Measurements from ENCODE around the gene PSMB1.
"Not testable (repeated sequence)": the region's sequence is repeated elsewhere in the genome, so short reads cannot be mapped to it uniquely, and the experiment has no call there.

PSMB1 gene

DNA sequence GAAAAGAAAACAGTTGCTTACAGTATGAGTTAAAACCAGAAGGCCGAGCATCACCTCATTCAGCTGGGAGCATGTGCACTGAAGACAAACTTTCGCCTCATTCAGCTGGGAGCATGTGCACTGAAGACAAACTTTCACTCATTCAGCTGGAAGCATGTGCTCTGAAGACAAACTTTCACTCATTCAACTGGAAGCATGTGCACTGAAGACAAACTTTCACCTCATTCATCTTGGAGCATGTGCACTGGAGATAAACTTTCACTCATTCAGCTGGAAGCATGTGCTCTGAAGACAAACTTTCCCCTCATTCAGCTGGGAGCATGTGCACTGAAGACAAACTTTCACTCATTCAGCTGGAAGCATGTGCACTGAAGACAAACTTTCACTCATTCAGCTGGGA, 45.4 kb downstream of the PSMB1 start:
- H4K20me1 ChIP-seq (ENCODE audit: insufficient read depth, low read length); H3F3A ChIP-seq (ENCODE audit: insufficient read depth, low read length); H3K4me2 ChIP-seq (ENCODE audit: low read length); H3K9me2 ChIP-seq (ENCODE audit: low read depth, low read length); H3K4me3 ChIP-seq (ENCODE audit: low read depth, low read length, poor library complexity, severe bottlenecking); H3K27me3 ChIP-seq (ENCODE audit: insufficient read depth, low read length); H3K27ac ChIP-seq (ENCODE audit: low read depth, low read length, poor library complexity, severe bottlenecking); H2AFZ ChIP-seq (ENCODE audit: low read length); H3K79me2 ChIP-seq (ENCODE audit: insufficient read depth, low read length); H3K36me3 ChIP-seq (ENCODE audit: insufficient read depth, low read length); H3K9me3 ChIP-seq (ENCODE audit: low read length); H3K4me1 ChIP-seq (ENCODE audit: insufficient read depth, low read length, severe bottlenecking); H3K9ac ChIP-seq (ENCODE audit: low read length): not testable (repeated sequence)

DNA sequence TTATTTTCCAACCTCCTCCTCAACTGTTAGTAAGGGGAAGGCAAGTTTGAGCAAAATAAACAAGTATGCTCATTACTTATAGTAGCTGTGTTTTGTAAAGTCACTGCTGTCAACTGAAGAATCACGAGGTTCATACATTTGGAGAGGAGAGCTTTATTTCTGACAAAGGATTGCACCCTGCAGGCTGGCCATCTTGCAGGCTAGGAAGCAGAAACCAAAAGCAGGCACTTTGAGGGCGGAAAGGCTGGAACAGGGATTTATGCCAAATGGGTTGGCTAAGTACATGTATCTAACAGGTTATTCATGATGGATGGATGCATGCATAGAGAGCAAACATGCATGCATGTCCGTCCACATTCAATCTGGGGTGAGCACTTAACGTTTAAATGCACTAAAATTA, 46.7 kb downstream of the PSMB1 start:
- H3K4me2 ChIP-seq (ENCODE audit: low read length): no peak overlapping the region
- H3K9me3 ChIP-seq (ENCODE audit: low read length): no peaks in the 10 kb centered on the region
- no peaks in the 10 kb centered on the region for H3K79me2 ChIP-seq (ENCODE audit: insufficient read depth, low read length)
- TF ChIP-seq, protein P1, sequence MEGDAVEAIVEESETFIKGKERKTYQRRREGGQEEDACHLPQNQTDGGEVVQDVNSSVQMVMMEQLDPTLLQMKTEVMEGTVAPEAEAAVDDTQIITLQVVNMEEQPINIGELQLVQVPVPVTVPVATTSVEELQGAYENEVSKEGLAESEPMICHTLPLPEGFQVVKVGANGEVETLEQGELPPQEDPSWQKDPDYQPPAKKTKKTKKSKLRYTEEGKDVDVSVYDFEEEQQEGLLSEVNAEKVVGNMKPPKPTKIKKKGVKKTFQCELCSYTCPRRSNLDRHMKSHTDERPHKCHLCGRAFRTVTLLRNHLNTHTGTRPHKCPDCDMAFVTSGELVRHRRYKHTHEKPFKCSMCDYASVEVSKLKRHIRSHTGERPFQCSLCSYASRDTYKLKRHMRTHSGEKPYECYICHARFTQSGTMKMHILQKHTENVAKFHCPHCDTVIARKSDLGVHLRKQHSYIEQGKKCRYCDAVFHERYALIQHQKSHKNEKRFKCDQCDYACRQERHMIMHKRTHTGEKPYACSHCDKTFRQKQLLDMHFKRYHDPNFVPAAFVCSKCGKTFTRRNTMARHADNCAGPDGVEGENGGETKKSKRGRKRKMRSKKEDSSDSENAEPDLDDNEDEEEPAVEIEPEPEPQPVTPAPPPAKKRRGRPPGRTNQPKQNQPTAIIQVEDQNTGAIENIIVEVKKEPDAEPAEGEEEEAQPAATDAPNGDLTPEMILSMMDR (IDR thresholded peaks at IDR 0.05; ENCODE audit: low read length): no peak
- TF ChIP-seq EZH2 (IDR thresholded peaks at IDR 0.05; ENCODE audit: borderline replicate concordance, low read length): no peak
- no peak overlapping the region for H3K9ac ChIP-seq (ENCODE audit: low read length)
- no peaks in the 10 kb centered on the region for H4K20me1 ChIP-seq (ENCODE audit: insufficient read depth, low read length)
- H3K27ac ChIP-seq (ENCODE audit: low read depth, low read length, poor library complexity, severe bottlenecking): no peak overlapping the region
- H3K9me2 ChIP-seq (ENCODE audit: low read depth, low read length): no peaks in the 10 kb centered on the region
- H3K36me3 ChIP-seq (ENCODE audit: insufficient read depth, low read length): no peaks in the 10 kb centered on the region
- no peak overlapping the region for H3K4me3 ChIP-seq (ENCODE audit: low read depth, low read length, poor library complexity, severe bottlenecking)
- no peak overlapping the region for H2AFZ ChIP-seq (ENCODE audit: low read length)
- no peaks in the 10 kb centered on the region for H3K4me1 ChIP-seq (ENCODE audit: insufficient read depth, low read length, severe bottlenecking)
- H3F3A ChIP-seq (ENCODE audit: insufficient read depth, low read length): no peaks in the 10 kb centered on the region
- H3K27me3 ChIP-seq (ENCODE audit: insufficient read depth, low read length): no peaks in the 10 kb centered on the region

DNA sequence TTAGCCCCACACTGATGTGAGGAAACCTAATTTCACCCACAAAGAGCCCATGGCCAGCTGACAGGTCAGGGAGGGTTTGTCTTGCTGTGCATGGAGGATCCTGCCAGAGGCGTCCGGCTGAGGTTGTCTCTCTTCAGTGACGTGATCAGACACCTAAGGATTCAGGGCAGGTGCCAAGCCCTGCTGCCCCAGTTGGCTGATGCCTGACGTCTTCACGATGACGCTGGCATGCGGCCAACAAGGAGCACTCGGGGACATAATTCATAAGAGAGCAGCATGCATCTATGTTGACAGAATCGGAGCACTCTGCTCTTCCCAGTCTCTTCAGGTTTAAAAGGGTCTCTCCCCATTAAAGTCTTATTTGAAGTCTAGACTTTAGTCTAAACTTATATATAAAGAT, 47.8 kb downstream of the PSMB1 start:
- Histone ChIP-seq H3K9me2 (ENCODE audit: low read depth, low read length) (no peaks in the 10 kb centered on the region), H3K9ac (ENCODE audit: low read length) (no peak overlapping the region), H3K79me2 (ENCODE audit: insufficient read depth, low read length) (no peaks in the 10 kb centered on the region), H3K4me2 (ENCODE audit: low read length) (no peak overlapping the region), H3K9me3 (ENCODE audit: low read length) (no peaks in the 10 kb centered on the region), H3K27me3 (ENCODE audit: insufficient read depth, low read length) (no peaks in the 10 kb centered on the region), H4K20me1 (ENCODE audit: insufficient read depth, low read length) (no peaks in the 10 kb centered on the region), H3K4me3 (ENCODE audit: low read depth, low read length, poor library complexity, severe bottlenecking) (no peak overlapping the region), H3F3A (ENCODE audit: insufficient read depth, low read length) (no peaks in the 10 kb centered on the region), H3K4me1 (ENCODE audit: insufficient read depth, low read length, severe bottlenecking) (no peaks in the 10 kb centered on the region), H3K36me3 (ENCODE audit: insufficient read depth, low read length) (no peaks in the 10 kb centered on the region), H2AFZ (ENCODE audit: low read length) (no peak overlapping the region), H3K27ac (ENCODE audit: low read depth, low read length, poor library complexity, severe bottlenecking) (no peak overlapping the region)
- TF ChIP-seq, protein P1 (IDR thresholded peaks at IDR 0.05; ENCODE audit: low read length): no peak
- TF ChIP-seq EZH2 (IDR thresholded peaks at IDR 0.05; ENCODE audit: borderline replicate concordance, low read length): no peak

DNA sequence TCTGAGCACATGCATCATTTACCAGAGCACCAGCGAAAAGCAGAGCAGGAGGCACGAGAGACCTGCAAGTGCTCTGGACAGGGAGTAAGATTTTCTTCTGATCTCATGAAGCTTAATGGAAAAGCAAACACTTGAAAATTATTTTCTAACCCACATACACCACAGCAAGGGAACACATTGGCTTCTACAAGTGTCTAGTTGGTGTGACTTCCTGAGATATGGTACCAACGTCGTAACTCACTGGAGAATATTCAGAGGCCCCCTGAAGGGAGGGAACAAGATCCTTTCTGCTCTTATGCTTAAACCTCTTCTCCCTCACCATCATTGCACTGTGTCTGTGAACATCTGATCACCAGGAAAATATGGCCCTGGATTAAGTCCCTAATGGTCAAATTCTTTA, 48.6 kb downstream of the PSMB1 start:
- Histone ChIP-seq H3K27me3 (ENCODE audit: insufficient read depth, low read length) (no peaks in the 10 kb centered on the region), H3K27ac (ENCODE audit: low read depth, low read length, poor library complexity, severe bottlenecking) (no peak overlapping the region), H3K9me2 (ENCODE audit: low read depth, low read length) (no peaks in the 10 kb centered on the region), H3K9ac (ENCODE audit: low read length) (no peak overlapping the region), H3K4me3 (ENCODE audit: low read depth, low read length, poor library complexity, severe bottlenecking) (no peak overlapping the region), H3K79me2 (ENCODE audit: insufficient read depth, low read length) (no peaks in the 10 kb centered on the region), H3K36me3 (ENCODE audit: insufficient read depth, low read length) (no peaks in the 10 kb centered on the region), H3K4me1 (ENCODE audit: insufficient read depth, low read length, severe bottlenecking) (no peaks in the 10 kb centered on the region), H2AFZ (ENCODE audit: low read length) (no peak overlapping the region), H3K9me3 (ENCODE audit: low read length) (no peaks in the 10 kb centered on the region), H4K20me1 (ENCODE audit: insufficient read depth, low read length) (no peaks in the 10 kb centered on the region), H3F3A (ENCODE audit: insufficient read depth, low read length) (no peaks in the 10 kb centered on the region), H3K4me2 (ENCODE audit: low read length) (no peak overlapping the region)
- TF ChIP-seq, protein P1 (IDR thresholded peaks at IDR 0.05; ENCODE audit: low read length): no peak
- no peak for TF ChIP-seq EZH2 (IDR thresholded peaks at IDR 0.05; ENCODE audit: borderline replicate concordance, low read length)

Data from OCI-LY1 (cell line).